GM21737 (cell line): Measurements from ENCODE around the gene HTR3D.
"Not testable (repeated sequence)": the region's sequence is repeated elsewhere in the genome, so short reads cannot be mapped to it uniquely, and the experiment has no call there.

Experiments
- ATAC-seq: cut with Tn5 transposase; IDR thresholded peaks from one replicate; pipeline ENCODE4 v1.9.1; 2021; ENCODE audit warnings: mild to moderate bottlenecking, moderate library complexity; ENCODE audit not compliant: unreplicated experiment

The HTR3D gene

GRCh38 chr3:184015381-184016019 lies 16.0 kb upstream of the HTR3D start:
- ATAC-seq = no peak

GRCh38 chr3:184016169-184016570 lies 15.4 kb upstream of the HTR3D start:
- no peak for ATAC-seq

GRCh38 chr3:184016811-184017671 lies 14.5 kb upstream of the HTR3D start:
- ATAC-seq = peak; percentile 82

- peak; percentile 98 for ATAC-seq
Measured at GRCh38 chr3:184017672-184018423, 13.7 kb upstream of the HTR3D start, which contains the start of gene ABCC5. Gene ABCC5 (minus strand): TSS chr3:184017884. CDS start chr3:184014392, 3,492 bp downstream.

GRCh38 chr3:184018424-184018973 lies 13.0 kb upstream of the HTR3D start:
- ATAC-seq = no peak

GRCh38 chr3:184022323-184022722 lies 9.2 kb upstream of the HTR3D start:
- no peak for ATAC-seq

GRCh38 chr3:184025256-184025655 lies 6.3 kb upstream of the HTR3D start:
- ATAC-seq = not testable (repeated sequence)

- ATAC-seq = not testable (repeated sequence)
Measured at GRCh38 chr3:184028275-184028890, 3.2 kb upstream of the HTR3D start.

- ATAC-seq = no peak
Measured at GRCh38 chr3:184029443-184029842, 2.1 kb upstream of the HTR3D start.

- ATAC-seq = no peak
Measured at GRCh38 chr3:184030536-184030935, 1.0 kb upstream of the HTR3D start.

GRCh38 chr3:184037816-184038215 lies 6.3 kb downstream of the HTR3D start:
- ATAC-seq = no peak

GRCh38 chr3:184038307-184038706 lies 6.8 kb downstream of the HTR3D start:
- ATAC-seq = not testable (repeated sequence)

GRCh38 chr3:184039414-184039813 lies 7.9 kb downstream of the HTR3D start:
- ATAC-seq = no peak

- no peak for ATAC-seq
Measured at GRCh38 chr3:184040010-184040409, 8.5 kb downstream of the HTR3D start.

GRCh38 chr3:184042617-184043016 lies 11.1 kb downstream of the HTR3D start:
- no peak for ATAC-seq

GRCh38 chr3:184045995-184046394 lies 14.5 kb downstream of the HTR3D start:
- ATAC-seq = no peak

- no peak for ATAC-seq
Measured at GRCh38 chr3:184050217-184050847, 18.8 kb downstream of the HTR3D start.

- no peak for ATAC-seq
Measured at GRCh38 chr3:184052767-184053166, 21.2 kb downstream of the HTR3D start, which contains the start of gene HTR3C. Gene HTR3C (plus strand): TSS chr3:184053047. CDS start chr3:184053081, 34 bp downstream.

GRCh38 chr3:184058029-184058428 lies 26.5 kb downstream of the HTR3D start:
- ATAC-seq = no peak

- ATAC-seq = no peak
Measured at GRCh38 chr3:184059424-184059823, 27.9 kb downstream of the HTR3D start.
